GM18868 (cell line): ENCODE data around the gene SLC9A9.
A peak's percentile ranks its signal among the peaks of the same experiment; 100 is the strongest.

Source experiments
- ATAC-seq: cut with Tn5 transposase; IDR thresholded peaks from one replicate; pipeline ENCODE4 v1.9.1; 2021; ENCODE audit warnings: mild to moderate bottlenecking, moderate library complexity; ENCODE audit not compliant: unreplicated experiment

The SLC9A9 gene

GRCh38 chr3:143604402-143605185 lies 243.7 kb downstream of the SLC9A9 start:
- peak; percentile 90 for ATAC-seq

GRCh38 chr3:143603774-143604173 lies 244.5 kb downstream of the SLC9A9 start:
- ATAC-seq, result no peak

GRCh38 chr3:143601723-143602484 lies 246.4 kb downstream of the SLC9A9 start:
- ATAC-seq, result no peak

GRCh38 chr3:143600756-143601718 lies 247.2 kb downstream of the SLC9A9 start:
- no peak for ATAC-seq

GRCh38 chr3:143597774-143598652 lies 250.3 kb downstream of the SLC9A9 start:
- ATAC-seq, result no peak

- no peak for ATAC-seq
Measured at GRCh38 chr3:143596957-143597642, 251.2 kb downstream of the SLC9A9 start.

GRCh38 chr3:143595456-143596077 lies 252.7 kb downstream of the SLC9A9 start:
- peak; percentile 99 for ATAC-seq

GRCh38 chr3:143594206-143594605 lies 254.1 kb downstream of the SLC9A9 start:
- no peak for ATAC-seq

GRCh38 chr3:143590660-143591059 lies 257.6 kb downstream of the SLC9A9 start:
- no peak for ATAC-seq

- ATAC-seq, result no peak
Measured at GRCh38 chr3:143586576-143586975, 261.7 kb downstream of the SLC9A9 start.

GRCh38 chr3:143585720-143586456 lies 262.4 kb downstream of the SLC9A9 start:
- no peak for ATAC-seq

GRCh38 chr3:143584474-143584873 lies 263.8 kb downstream of the SLC9A9 start:
- ATAC-seq, result no peak

GRCh38 chr3:143581972-143582722 lies 266.1 kb downstream of the SLC9A9 start:
- peak; percentile 65 for ATAC-seq

- no peak for ATAC-seq
Measured at GRCh38 chr3:143578810-143579435, 269.3 kb downstream of the SLC9A9 start.

GRCh38 chr3:143576568-143577270 lies 271.5 kb downstream of the SLC9A9 start:
- no peak for ATAC-seq

GRCh38 chr3:143574933-143575332 lies 273.3 kb downstream of the SLC9A9 start:
- ATAC-seq, result no peak
